Measurements from ENCODE around the gene SNX14.

The SNX14 gene

GRCh38 chr6:85490516-85491248 lies 103.0 kb downstream of the SNX14 start:
- TF ChIP-seq, protein P1, sequence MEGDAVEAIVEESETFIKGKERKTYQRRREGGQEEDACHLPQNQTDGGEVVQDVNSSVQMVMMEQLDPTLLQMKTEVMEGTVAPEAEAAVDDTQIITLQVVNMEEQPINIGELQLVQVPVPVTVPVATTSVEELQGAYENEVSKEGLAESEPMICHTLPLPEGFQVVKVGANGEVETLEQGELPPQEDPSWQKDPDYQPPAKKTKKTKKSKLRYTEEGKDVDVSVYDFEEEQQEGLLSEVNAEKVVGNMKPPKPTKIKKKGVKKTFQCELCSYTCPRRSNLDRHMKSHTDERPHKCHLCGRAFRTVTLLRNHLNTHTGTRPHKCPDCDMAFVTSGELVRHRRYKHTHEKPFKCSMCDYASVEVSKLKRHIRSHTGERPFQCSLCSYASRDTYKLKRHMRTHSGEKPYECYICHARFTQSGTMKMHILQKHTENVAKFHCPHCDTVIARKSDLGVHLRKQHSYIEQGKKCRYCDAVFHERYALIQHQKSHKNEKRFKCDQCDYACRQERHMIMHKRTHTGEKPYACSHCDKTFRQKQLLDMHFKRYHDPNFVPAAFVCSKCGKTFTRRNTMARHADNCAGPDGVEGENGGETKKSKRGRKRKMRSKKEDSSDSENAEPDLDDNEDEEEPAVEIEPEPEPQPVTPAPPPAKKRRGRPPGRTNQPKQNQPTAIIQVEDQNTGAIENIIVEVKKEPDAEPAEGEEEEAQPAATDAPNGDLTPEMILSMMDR (IDR thresholded peaks at IDR 0.05; ENCODE audit: insufficient read depth, low read depth, low read length, missing control alignments) = no peak
- DNase-seq (ENCODE audit: low read depth) = peak; percentile 74

GRCh38 chr6:85484948-85485347 lies 108.7 kb downstream of the SNX14 start:
- DNase-seq (ENCODE audit: low read depth) = no peak

More at GRCh38 chr6:85490516-85491248, 103.0 kb downstream of the SNX14 start:
- no peak overlapping the region for H3K4me3 ChIP-seq (ENCODE audit: low read length)

DNA sequence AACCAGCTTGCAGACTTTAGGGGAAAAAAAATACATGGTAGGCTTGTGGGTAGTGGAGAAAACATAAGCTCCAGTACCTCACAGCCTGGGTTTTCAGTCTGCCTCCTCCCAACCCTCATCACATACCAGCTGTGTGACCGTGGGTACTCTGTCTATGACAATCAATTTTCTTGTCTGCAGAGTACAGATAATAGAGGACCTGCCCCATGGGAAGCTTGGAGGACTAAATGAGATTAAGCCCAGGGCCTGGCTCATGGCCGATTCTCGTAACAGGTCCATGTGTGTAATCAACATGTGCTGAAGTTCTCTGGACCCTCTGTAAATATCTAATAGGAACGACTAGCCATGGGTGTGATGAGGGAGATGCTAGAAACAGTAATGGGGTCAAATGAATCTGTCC lies 109.8 kb downstream of the SNX14 start:
- H3K4me3 ChIP-seq (ENCODE audit: low read length) = no peak overlapping the region
- TF ChIP-seq, protein P1 (IDR thresholded peaks at IDR 0.05; ENCODE audit: insufficient read depth, low read depth, low read length, missing control alignments) = no peak
- DNase-seq (ENCODE audit: low read depth) = no peak

More at GRCh38 chr6:85484948-85485347, 108.7 kb downstream of the SNX14 start:
- TF ChIP-seq, protein P1 (IDR thresholded peaks at IDR 0.05; ENCODE audit: insufficient read depth, low read depth, low read length, missing control alignments) = no peak
- H3K4me3 ChIP-seq (ENCODE audit: low read length) = no peak overlapping the region

GRCh38 chr6:85482905-85483700 lies 110.6 kb downstream of the SNX14 start:
- TF ChIP-seq, protein P1 (IDR thresholded peaks at IDR 0.05; ENCODE audit: insufficient read depth, low read depth, low read length, missing control alignments) = peak; percentile 99
- peak; percentile 69 for DNase-seq (ENCODE audit: low read depth)
- H3K4me3 ChIP-seq (ENCODE audit: low read length) = no peak overlapping the region

GRCh38 chr6:85482206-85482904 lies 111.3 kb downstream of the SNX14 start:
- TF ChIP-seq, protein P1 (IDR thresholded peaks at IDR 0.05; ENCODE audit: insufficient read depth, low read depth, low read length, missing control alignments) = no peak

GRCh38 chr6:85479208-85479607 lies 114.5 kb downstream of the SNX14 start:
- no peak overlapping the region for H3K4me3 ChIP-seq (ENCODE audit: low read length)
- TF ChIP-seq, protein P1 (IDR thresholded peaks at IDR 0.05; ENCODE audit: insufficient read depth, low read depth, low read length, missing control alignments) = no peak
- no peak for DNase-seq (ENCODE audit: low read depth)

More at GRCh38 chr6:85482206-85482904, 111.3 kb downstream of the SNX14 start:
- no peak for DNase-seq (ENCODE audit: low read depth)
- H3K4me3 ChIP-seq (ENCODE audit: low read length) = no peak overlapping the region
